ENCODE data around the gene ITPKB. TPM values are rescaled to one million over a fixed set of nuclear protein-coding genes. Genes with fewer than 3 reads are reported as not detected.

ITPKB gene
- total RNA-seq, 1 donor, result 6.2 TPM

DNA sequence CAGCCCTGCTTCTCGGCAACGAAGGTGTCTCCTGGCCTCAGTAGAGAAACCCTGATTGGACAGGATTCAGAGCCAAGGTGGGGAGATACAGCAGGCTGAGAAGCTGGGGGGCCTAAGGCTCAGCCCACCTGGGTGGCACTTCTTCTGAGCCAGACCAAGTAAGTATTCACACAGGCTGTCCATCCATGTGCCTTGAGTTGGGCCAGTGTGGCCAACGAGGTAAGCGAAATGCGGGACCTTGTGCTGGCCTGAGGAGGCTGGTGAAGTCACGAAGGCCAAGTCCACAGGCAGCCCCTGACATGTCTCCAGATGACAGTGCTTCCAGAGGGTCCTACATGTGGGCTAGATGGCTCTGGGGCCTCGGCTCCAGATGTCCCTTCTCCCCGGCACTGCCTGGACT lies 91.4 kb downstream of the ITPKB start:
- H3K9me3 ChIP-seq (ENCODE audit: low read depth, low read length), result no peaks in the 10 kb centered on the region
- no peak for TF ChIP-seq CTCF (IDR thresholded peaks at IDR 0.05; ENCODE audit: extremely low read depth, low read depth, low read length)
- no peak overlapping the region for H3K4me2 ChIP-seq (ENCODE audit: insufficient read depth, low read length)
- DNase-seq (ENCODE audit: insufficient read length, low spot score, missing footprints), result no peak
- no peak overlapping the region for H2AFZ ChIP-seq (ENCODE audit: low read length)
- H3K79me2 ChIP-seq (ENCODE audit: insufficient read depth, low read length), result no peaks in the 10 kb centered on the region
- no peaks in the 10 kb centered on the region for H4K20me1 ChIP-seq (ENCODE audit: insufficient read depth, low read length)
- no peaks in the 10 kb centered on the region for H3K27me3 ChIP-seq (ENCODE audit: insufficient read depth, low read length)
- peaks cover 10% of the 10 kb centered on the region for H3K4me1 ChIP-seq (ENCODE audit: insufficient read depth, low read length)
- H3K4me3 ChIP-seq (ENCODE audit: insufficient read depth, low read length), result no peak overlapping the region
- no peaks in the 10 kb centered on the region for H3K36me3 ChIP-seq (ENCODE audit: insufficient read depth, low read length)
- H3K27ac ChIP-seq (ENCODE audit: low read depth, low read length), result no peak overlapping the region

GRCh38 chr1:226646870-226647449 lies 92.1 kb downstream of the ITPKB start:
- H3K4me1 ChIP-seq (ENCODE audit: insufficient read depth, low read length), result peaks cover 11% of the 10 kb centered on the region
- H3K27me3 ChIP-seq (ENCODE audit: insufficient read depth, low read length), result no peaks in the 10 kb centered on the region
- H3K36me3 ChIP-seq (ENCODE audit: insufficient read depth, low read length), result no peaks in the 10 kb centered on the region
- no peak overlapping the region for H3K4me2 ChIP-seq (ENCODE audit: insufficient read depth, low read length)
- no peak overlapping the region for H3K27ac ChIP-seq (ENCODE audit: low read depth, low read length)
- no peaks in the 10 kb centered on the region for H4K20me1 ChIP-seq (ENCODE audit: insufficient read depth, low read length)
- H3K4me3 ChIP-seq (ENCODE audit: insufficient read depth, low read length), result no peak overlapping the region
- H3K79me2 ChIP-seq (ENCODE audit: insufficient read depth, low read length), result no peaks in the 10 kb centered on the region
- TF ChIP-seq CTCF (IDR thresholded peaks at IDR 0.05; ENCODE audit: extremely low read depth, low read depth, low read length), result no peak
- H3K9me3 ChIP-seq (ENCODE audit: low read depth, low read length), result no peaks in the 10 kb centered on the region
- no peak for DNase-seq (ENCODE audit: insufficient read length, low spot score, missing footprints)
- no peak overlapping the region for H2AFZ ChIP-seq (ENCODE audit: low read length)

DNA sequence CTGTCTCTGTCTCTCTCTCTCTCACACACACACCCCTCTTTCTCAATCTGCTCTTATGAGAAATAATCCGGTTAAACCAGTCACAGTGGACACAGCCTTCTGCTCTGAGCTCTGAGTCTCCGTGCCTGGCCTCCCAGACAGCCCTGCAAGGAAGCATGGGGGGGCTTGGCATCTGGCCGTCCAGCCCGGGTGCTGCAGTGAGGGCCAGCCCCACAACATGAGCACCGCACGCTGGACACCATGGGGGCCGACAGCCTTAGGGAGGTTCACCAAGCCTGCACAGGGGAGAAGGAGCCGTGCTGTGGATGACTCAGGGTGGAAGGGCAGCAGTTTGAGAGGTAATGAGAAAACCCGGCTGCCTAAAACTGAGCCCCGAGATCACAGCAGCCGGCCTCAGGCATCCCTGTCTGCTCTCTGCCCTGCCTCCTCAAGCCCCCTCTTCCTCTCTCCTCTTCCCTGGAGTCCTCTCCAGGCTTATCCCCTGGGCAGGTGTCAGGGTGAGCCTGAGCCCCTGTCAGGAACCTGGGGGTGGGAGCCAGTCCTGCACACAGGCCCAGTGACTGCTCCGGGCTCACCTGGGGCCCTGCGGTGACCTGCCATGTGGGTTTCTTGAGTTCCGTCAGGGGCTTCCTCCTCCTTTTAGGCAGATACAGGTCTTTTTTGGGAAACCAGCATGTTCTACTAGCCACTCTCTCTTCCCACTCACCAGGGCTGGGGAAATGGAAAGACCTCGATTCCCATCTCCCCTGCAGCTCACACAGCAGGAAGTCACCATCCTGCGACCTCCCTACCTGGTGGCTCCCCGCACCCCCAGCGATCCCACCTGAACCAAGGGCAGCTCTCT lies 92.8 kb downstream of the ITPKB start:
- no peak overlapping the region for H3K4me2 ChIP-seq (ENCODE audit: insufficient read depth, low read length)
- H3K9me3 ChIP-seq (ENCODE audit: low read depth, low read length), result no peaks in the 10 kb centered on the region
- H3K27ac ChIP-seq (ENCODE audit: low read depth, low read length), result no peak overlapping the region
- H4K20me1 ChIP-seq (ENCODE audit: insufficient read depth, low read length), result no peaks in the 10 kb centered on the region
- H2AFZ ChIP-seq (ENCODE audit: low read length), result no peak overlapping the region
- no peak overlapping the region for H3K4me3 ChIP-seq (ENCODE audit: insufficient read depth, low read length)
- H3K4me1 ChIP-seq (ENCODE audit: insufficient read depth, low read length), result peaks cover 11% of the 10 kb centered on the region
- no peaks in the 10 kb centered on the region for H3K79me2 ChIP-seq (ENCODE audit: insufficient read depth, low read length)
- TF ChIP-seq CTCF (IDR thresholded peaks at IDR 0.05; ENCODE audit: extremely low read depth, low read depth, low read length), result no peak
- no peak for DNase-seq (ENCODE audit: insufficient read length, low spot score, missing footprints)
- no peaks in the 10 kb centered on the region for H3K36me3 ChIP-seq (ENCODE audit: insufficient read depth, low read length)
- no peaks in the 10 kb centered on the region for H3K27me3 ChIP-seq (ENCODE audit: insufficient read depth, low read length)

DNA sequence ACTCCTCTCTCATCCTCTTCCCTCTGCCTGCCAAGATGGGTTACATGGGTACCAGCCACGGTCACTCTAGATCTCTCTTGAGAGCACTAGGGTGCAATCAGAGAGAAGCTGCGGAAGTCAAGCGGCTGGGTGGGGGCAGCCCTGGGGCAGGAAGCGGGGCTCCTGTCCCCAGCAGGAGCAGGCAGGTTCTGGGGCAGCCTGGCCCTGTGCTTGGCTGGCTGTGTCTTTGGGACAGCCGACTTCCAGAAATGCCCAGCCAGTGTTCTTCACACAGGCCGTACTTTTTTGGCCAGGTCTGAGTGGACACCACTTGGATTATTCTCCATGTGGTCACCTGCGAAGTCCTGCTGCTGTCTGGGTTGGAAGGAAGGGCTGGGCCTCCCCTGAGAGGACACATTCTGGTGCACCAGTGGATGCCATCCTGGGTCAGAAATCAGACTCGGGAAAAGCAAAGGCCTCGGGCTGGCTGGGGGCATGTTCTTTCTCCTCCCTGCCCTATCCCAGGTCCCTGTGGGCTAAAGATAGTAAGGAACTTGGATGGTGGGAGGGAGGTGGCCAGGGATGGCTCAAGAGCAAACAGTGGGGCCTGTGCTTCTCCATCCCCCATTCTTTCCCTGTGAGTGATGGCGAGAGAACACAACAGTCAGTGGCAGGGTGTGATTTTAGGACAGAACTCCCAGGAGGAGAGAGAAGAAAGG lies 93.7 kb downstream of the ITPKB start:
- Histone ChIP-seq H3K4me3 (ENCODE audit: insufficient read depth, low read length) (no peak overlapping the region), H4K20me1 (ENCODE audit: insufficient read depth, low read length) (no peaks in the 10 kb centered on the region), H3K27me3 (ENCODE audit: insufficient read depth, low read length) (no peaks in the 10 kb centered on the region), H2AFZ (ENCODE audit: low read length) (no peak overlapping the region), H3K27ac (ENCODE audit: low read depth, low read length) (no peak overlapping the region), H3K4me1 (ENCODE audit: insufficient read depth, low read length) (peaks cover 11% of the 10 kb centered on the region), H3K4me2 (ENCODE audit: insufficient read depth, low read length) (no peak overlapping the region), H3K9me3 (ENCODE audit: low read depth, low read length) (no peaks in the 10 kb centered on the region), H3K79me2 (ENCODE audit: insufficient read depth, low read length) (no peaks in the 10 kb centered on the region), H3K36me3 (ENCODE audit: insufficient read depth, low read length) (no peaks in the 10 kb centered on the region)
- TF ChIP-seq CTCF (IDR thresholded peaks at IDR 0.05; ENCODE audit: extremely low read depth, low read depth, low read length), result no peak
- DNase-seq (ENCODE audit: insufficient read length, low spot score, missing footprints), result no peak
